Ecto neural progenitor cell (in vitro differentiated cells): Measurements from ENCODE around the gene ADGRG4.

Experiments
- DNase-seq: peaks from one replicate; pipeline ENCODE4 v3.0.0-alpha.2; 2018; ENCODE audit warnings: low spot score

Gene ADGRG4

GRCh38 chrX:136304493-136304892 lies 3.7 kb downstream of the ADGRG4 start:
- DNase-seq, result no peak

- no peak for DNase-seq
These were observed 5.4 kb downstream of the ADGRG4 start for GRCh38 chrX:136306182-136306581.

GRCh38 chrX:136307471-136307870 lies 6.7 kb downstream of the ADGRG4 start:
- no peak for DNase-seq

- DNase-seq, result no peak
These were observed 9.6 kb downstream of the ADGRG4 start for GRCh38 chrX:136310411-136310810.

DNA sequence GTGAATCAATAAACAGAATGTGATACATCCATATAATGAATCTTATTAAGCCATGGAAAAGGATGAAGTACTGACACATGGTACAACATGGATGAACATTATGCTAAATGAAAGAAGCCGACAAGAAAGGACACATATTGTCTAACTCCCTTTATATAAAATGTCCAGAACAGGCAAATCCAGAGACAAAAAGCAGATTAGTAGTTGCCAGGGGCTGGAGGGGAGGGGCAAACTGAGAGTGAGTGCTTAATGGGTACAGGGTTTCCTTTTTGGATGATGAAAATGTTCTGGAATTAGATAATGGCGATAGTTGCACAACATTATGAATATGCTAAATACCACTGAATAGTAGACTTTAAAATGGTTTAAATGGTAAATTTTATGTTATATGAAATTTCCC lies 17.4 kb downstream of the ADGRG4 start:
- DNase-seq, result no peak

GRCh38 chrX:136318895-136319597 lies 18.3 kb downstream of the ADGRG4 start:
- no peak for DNase-seq

GRCh38 chrX:136319600-136319999 lies 18.8 kb downstream of the ADGRG4 start:
- DNase-seq, result no peak

GRCh38 chrX:136321532-136321931 lies 20.8 kb downstream of the ADGRG4 start:
- DNase-seq, result no peak

- no peak for DNase-seq
These were observed 21.3 kb downstream of the ADGRG4 start for GRCh38 chrX:136322064-136322463.

DNA sequence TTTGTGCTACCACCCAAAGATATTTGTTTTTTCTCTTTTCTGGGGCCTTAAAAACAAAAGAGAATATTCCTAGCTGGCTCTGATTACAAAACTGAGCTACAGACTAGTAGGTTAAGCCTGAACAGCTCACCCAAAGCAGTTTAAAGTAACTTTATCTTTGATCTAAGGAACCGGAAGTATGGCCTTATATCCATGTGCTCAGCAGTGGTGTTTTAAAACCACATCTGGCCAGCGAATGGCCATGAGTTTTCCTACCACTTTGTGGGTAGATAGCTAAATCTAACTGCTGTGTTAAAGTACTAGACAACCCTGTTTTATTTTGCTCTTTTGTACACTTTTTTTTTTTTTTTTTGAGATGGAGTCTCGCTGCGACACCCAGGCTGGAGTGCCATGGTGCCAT lies 24.6 kb downstream of the ADGRG4 start:
- DNase-seq, result no peak

DNA sequence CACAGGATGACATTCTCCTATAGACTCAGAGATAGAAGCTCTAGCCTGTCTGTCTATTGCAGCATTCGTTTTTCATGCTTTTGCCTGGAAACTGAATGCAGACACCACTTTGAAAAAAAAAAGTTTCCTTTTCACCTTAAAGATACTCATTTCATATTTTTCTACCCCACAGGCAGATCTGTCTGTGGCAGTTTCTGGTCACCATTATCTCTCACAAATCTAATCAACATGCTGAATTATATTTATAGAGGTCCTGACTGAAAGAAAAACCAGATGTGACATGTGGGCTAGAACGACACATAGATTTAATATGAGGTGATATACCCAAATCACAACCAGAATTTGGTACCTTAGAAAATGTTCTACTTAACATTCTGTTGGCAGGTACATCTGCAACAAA lies 28.2 kb downstream of the ADGRG4 start:
- DNase-seq, result no peak

DNA sequence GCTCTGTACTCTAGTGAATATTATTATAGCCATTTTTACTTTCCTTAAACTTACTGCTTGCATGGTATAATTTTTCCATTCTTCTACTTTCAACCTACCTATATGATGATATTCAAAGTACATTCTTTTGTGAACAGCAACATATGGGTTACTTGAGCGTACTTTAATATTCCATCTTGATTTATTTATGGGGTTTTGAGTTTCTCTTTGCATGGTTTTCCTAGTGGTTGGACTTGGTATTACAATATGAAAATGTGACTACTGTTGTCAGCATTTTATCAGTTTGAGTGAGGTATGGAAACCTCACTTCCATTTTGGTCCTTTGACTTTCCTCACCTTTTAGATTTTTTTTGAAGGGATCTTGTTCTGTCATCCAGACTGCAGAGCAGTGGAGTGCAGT lies 35.9 kb downstream of the ADGRG4 start:
- DNase-seq, result no peak

DNA sequence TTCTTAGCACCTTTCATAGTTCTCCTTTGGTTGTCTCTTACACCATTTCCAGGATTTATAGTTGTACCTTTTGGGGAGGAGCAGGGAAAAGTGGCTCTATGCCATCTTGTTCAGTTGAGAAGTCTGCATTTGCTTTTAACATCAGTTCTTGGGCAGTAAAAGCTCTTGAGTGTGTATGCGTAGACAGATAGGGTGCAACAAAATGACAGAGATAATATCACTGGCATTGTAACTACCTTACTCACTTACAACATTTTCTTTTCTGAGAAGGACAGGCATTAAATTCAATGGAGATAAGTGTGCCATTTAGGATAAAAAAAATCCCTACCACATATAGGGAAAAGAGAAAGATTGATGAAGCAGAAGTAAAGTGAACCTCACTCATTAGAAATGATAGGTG lies 38.9 kb downstream of the ADGRG4 start:
- no peak for DNase-seq

GRCh38 chrX:136344320-136344719 lies 43.6 kb downstream of the ADGRG4 start:
- no peak for DNase-seq

DNA sequence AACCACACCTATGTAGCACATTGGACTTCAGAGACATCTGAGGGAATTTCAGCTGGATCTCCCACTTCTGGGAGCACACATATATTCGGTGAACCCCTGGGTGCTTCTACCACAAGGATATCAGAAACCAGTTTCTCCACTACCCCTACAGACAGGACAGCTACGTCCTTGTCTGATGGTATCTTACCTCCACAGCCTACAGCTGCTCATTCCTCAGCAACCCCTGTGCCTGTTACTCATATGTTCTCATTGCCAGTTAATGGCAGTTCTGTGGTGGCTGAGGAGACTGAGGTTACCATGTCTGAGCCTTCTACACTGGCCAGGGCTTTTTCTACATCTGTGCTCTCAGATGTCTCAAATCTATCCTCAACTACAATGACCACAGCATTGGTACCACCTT lies 45.7 kb downstream of the ADGRG4 start:
- DNase-seq, result no peak

- DNase-seq, result no peak
These were observed 46.9 kb downstream of the ADGRG4 start for GRCh38 chrX:136347706-136348105.

DNA sequence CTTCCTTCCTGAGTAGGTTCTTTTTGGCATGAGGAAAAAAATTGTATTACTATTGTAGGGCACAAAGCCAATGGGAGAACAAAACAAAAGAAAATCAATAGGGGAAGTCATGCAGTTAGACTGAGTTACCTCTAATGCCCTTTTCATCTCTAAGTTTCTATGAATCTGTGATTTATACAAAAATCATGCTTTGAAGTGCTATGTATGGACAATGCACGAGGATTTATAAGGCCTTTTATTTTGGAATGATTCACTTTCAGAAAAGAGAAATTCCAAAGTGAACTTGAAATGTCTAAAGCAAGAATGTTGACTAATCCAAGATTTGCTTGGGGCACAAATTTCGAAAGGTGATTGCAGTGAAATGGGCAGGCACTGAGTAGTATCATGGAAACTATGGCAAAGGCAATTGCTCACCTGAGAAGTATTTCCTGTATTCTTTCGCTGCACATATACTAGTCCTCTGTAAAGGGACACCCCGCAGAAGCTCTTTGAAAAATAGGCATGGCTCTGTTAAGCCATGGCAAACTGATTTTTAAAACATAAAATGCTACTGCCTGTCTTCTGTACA lies 52.8 kb downstream of the ADGRG4 start:
- DNase-seq, result no peak

DNA sequence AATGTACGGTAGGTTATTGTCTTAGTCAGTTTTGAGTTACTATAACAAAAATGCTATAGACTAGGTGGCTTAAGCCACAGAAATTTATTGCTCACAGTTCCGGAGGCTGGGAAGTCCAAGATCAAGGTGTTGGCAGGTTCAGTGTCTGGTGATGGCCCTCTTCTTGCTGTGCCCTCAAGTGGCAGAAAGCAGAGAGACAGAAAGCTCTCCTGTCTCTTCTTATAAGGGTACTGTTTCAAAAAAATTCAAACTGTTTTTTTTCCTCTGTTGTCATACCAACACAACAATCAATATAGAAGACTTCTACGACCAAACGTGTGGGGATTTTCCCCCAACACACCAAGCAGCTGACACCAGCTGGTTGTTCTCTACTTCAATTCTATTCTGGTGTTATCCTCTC lies 53.4 kb downstream of the ADGRG4 start:
- no peak for DNase-seq

GRCh38 chrX:136369377-136369776 lies 68.6 kb downstream of the ADGRG4 start:
- no peak for DNase-seq

DNA sequence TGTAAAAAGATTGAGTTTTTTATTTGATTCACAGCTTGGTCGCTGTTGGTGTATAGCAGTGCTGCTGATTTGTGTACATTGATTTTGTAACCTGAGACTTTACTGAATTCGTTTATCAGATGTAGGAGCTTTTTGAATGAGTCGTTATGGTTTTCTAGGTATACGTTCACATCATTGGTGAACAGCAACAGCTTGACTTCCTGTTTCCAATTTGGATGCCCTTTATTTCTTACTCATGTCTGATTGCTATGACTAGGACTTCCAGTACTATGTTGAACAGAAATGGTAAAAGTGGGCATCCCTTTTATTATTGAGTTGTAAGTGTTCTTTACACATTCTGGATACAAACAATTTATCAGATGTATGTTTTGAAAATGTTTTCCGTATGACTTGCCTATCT lies 76.0 kb downstream of the ADGRG4 start:
- DNase-seq, result no peak

- DNase-seq, result no peak
These were observed 79.4 kb downstream of the ADGRG4 start for GRCh38 chrX:136380010-136380769.

GRCh38 chrX:136386173-136386572 lies 85.4 kb downstream of the ADGRG4 start:
- DNase-seq, result no peak

- DNase-seq, result no peak
These were observed 86.1 kb downstream of the ADGRG4 start for GRCh38 chrX:136386826-136387225.
